ENCODE results near the gene NAA16. TPM values are rescaled to one million over a fixed set of nuclear protein-coding genes. Genes with fewer than 3 reads are reported as not detected.

Gene NAA16
- total RNA-seq, 1 donor: 56.4 TPM

GRCh38 chr13:41361491-41361890 is 50.4 kb downstream of the NAA16 start:
- Histone ChIP-seq H3K27me3 (ENCODE audit: insufficient read depth, low read length) (no peaks in the 10 kb centered on the region), H3K4me1 (ENCODE audit: insufficient read depth, low read length) (peaks cover 13% of the 10 kb centered on the region), H3K4me3 (ENCODE audit: low read length) (no peak overlapping the region), H3K9me3 (ENCODE audit: low read depth, low read length) (no peaks in the 10 kb centered on the region)

GRCh38 chr13:41364043-41364442 is 53.0 kb downstream of the NAA16 start:
- no peaks in the 10 kb centered on the region for H3K4me1 ChIP-seq (ENCODE audit: insufficient read depth, low read length)
- H3K27me3 ChIP-seq (ENCODE audit: insufficient read depth, low read length): no peaks in the 10 kb centered on the region
- no peaks in the 10 kb centered on the region for H3K9me3 ChIP-seq (ENCODE audit: low read depth, low read length)
- no peak overlapping the region for H3K4me3 ChIP-seq (ENCODE audit: low read length)

DNA sequence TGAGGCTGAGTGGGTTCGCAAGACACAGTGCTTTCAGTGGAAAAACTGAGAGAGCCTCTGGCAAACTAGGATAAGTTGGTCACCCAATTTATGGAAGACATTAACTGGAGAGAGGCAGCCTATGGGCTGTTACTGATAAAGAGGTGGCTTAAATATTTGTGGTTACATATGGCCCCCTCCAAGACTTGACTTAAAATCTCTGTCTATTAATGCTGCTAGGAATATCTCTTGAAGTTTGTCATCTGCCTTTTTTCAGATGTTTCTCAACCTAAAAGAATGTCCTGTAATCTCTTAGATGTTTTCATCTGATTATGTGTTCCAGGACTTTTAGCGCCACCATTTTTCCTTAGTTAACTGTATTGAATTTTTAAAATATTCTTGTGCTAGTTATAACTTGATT is 54.6 kb downstream of the NAA16 start:
- no peak overlapping the region for H3K4me3 ChIP-seq (ENCODE audit: low read length)
- H3K4me1 ChIP-seq (ENCODE audit: insufficient read depth, low read length): no peaks in the 10 kb centered on the region
- no peaks in the 10 kb centered on the region for H3K27me3 ChIP-seq (ENCODE audit: insufficient read depth, low read length)
- no peaks in the 10 kb centered on the region for H3K9me3 ChIP-seq (ENCODE audit: low read depth, low read length)

DNA sequence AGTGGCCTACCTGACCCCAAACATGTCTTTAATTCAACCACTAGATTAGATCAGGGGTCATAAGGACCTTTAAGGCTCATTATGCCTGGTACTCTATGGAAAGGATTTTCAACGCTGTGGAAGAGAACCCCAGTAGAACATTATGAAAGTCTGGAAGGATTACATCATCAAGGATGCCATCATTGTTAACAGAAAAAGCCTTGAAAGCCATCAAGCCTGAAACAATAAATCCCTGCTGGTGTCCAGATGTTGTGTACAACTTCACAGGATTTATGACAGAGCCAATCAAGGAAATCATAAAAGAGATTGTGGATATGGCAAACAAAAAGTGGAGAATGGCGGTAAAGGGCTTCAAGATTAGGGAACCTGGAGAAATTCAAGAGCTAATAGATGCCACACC is 59.7 kb downstream of the NAA16 start:
- Histone ChIP-seq H3K27me3 (ENCODE audit: insufficient read depth, low read length) (no peaks in the 10 kb centered on the region), H3K4me3 (ENCODE audit: low read length) (no peak overlapping the region), H3K9me3 (ENCODE audit: low read depth, low read length) (no peaks in the 10 kb centered on the region), H3K4me1 (ENCODE audit: insufficient read depth, low read length) (no peaks in the 10 kb centered on the region)

DNA sequence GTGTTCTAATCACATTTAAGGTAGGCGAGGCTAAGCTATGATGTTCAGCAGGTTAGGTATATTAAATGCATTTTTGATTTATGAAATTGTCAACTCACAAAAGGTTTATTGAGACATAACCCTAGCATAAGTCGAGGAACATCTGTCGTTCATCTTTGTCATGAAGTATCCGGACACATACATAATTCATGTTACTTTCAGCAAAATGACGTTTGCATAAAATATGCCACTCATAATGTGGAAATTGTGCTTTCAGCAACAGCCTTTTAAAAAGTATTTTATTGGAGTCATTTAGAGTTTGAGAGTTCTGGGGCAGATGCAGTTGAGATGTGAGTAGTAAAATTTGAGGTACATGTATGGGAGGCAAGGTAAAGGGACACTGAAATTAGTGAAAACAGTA is 66.4 kb downstream of the NAA16 start:
- H3K27me3 ChIP-seq (ENCODE audit: insufficient read depth, low read length): no peaks in the 10 kb centered on the region
- H3K4me3 ChIP-seq (ENCODE audit: low read length): no peak overlapping the region
- H3K9me3 ChIP-seq (ENCODE audit: low read depth, low read length): no peaks in the 10 kb centered on the region
- H3K4me1 ChIP-seq (ENCODE audit: insufficient read depth, low read length): no peaks in the 10 kb centered on the region

GRCh38 chr13:41382431-41382830 is 71.4 kb downstream of the NAA16 start:
- Histone ChIP-seq H3K4me3 (ENCODE audit: low read length) (no peak overlapping the region), H3K27me3 (ENCODE audit: insufficient read depth, low read length) (no peaks in the 10 kb centered on the region), H3K9me3 (ENCODE audit: low read depth, low read length) (no peaks in the 10 kb centered on the region), H3K4me1 (ENCODE audit: insufficient read depth, low read length) (peaks cover 8% of the 10 kb centered on the region)

GRCh38 chr13:41383386-41383785 is 72.3 kb downstream of the NAA16 start:
- Histone ChIP-seq H3K4me3 (ENCODE audit: low read length) (no peak overlapping the region), H3K4me1 (ENCODE audit: insufficient read depth, low read length) (peaks cover 8% of the 10 kb centered on the region), H3K9me3 (ENCODE audit: low read depth, low read length) (no peaks in the 10 kb centered on the region), H3K27me3 (ENCODE audit: insufficient read depth, low read length) (no peaks in the 10 kb centered on the region)

- peaks cover 8% of the 10 kb centered on the region for H3K4me1 ChIP-seq (ENCODE audit: insufficient read depth, low read length)
- H3K4me3 ChIP-seq (ENCODE audit: low read length): no peak overlapping the region
- H3K27me3 ChIP-seq (ENCODE audit: insufficient read depth, low read length): no peaks in the 10 kb centered on the region
- no peaks in the 10 kb centered on the region for H3K9me3 ChIP-seq (ENCODE audit: low read depth, low read length)
Observed at GRCh38 chr13:41384749-41385503, 73.9 kb downstream of the NAA16 start.

- H3K4me3 ChIP-seq (ENCODE audit: low read length): no peak overlapping the region
- H3K27me3 ChIP-seq (ENCODE audit: insufficient read depth, low read length): no peaks in the 10 kb centered on the region
- peaks cover 8% of the 10 kb centered on the region for H3K4me1 ChIP-seq (ENCODE audit: insufficient read depth, low read length)
- H3K9me3 ChIP-seq (ENCODE audit: low read depth, low read length): no peaks in the 10 kb centered on the region
Observed at GRCh38 chr13:41386211-41386610, 75.1 kb downstream of the NAA16 start.

GRCh38 chr13:41387576-41387975 is 76.5 kb downstream of the NAA16 start:
- Histone ChIP-seq H3K4me1 (ENCODE audit: insufficient read depth, low read length) (peaks cover 8% of the 10 kb centered on the region), H3K4me3 (ENCODE audit: low read length) (no peak overlapping the region), H3K9me3 (ENCODE audit: low read depth, low read length) (no peaks in the 10 kb centered on the region), H3K27me3 (ENCODE audit: insufficient read depth, low read length) (no peaks in the 10 kb centered on the region)

- H3K4me3 ChIP-seq (ENCODE audit: low read length): no peak overlapping the region
- H3K27me3 ChIP-seq (ENCODE audit: insufficient read depth, low read length): no peaks in the 10 kb centered on the region
- peaks cover 5% of the 10 kb centered on the region for H3K4me1 ChIP-seq (ENCODE audit: insufficient read depth, low read length)
Observed at GRCh38 chr13:41388143-41388881, 77.2 kb downstream of the NAA16 start.

DNA sequence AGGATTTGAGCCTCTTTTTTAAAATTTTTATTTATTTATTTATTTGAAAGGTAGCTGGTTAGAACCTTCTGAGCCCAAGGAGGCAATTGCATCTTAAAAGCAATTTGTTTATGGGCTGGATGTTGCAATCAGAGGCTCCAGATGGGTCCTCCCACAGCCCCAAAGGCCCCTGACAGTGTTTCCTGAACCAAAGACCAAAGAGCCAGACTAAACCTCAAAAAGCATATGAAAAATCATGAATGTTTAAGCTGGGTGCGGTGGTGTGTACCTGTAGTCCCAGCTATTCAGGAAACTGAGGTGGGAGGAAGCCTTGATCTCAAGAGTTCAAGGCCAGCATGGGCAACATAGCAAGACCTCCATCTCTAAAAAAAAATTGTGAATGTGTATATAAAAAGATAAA is 78.5 kb downstream of the NAA16 start:
- Histone ChIP-seq H3K4me3 (ENCODE audit: low read length) (no peak overlapping the region), H3K4me1 (ENCODE audit: insufficient read depth, low read length) (no peaks in the 10 kb centered on the region)

More at GRCh38 chr13:41388143-41388881, 77.2 kb downstream of the NAA16 start:
- no peaks in the 10 kb centered on the region for H3K9me3 ChIP-seq (ENCODE audit: low read depth, low read length)

DNA sequence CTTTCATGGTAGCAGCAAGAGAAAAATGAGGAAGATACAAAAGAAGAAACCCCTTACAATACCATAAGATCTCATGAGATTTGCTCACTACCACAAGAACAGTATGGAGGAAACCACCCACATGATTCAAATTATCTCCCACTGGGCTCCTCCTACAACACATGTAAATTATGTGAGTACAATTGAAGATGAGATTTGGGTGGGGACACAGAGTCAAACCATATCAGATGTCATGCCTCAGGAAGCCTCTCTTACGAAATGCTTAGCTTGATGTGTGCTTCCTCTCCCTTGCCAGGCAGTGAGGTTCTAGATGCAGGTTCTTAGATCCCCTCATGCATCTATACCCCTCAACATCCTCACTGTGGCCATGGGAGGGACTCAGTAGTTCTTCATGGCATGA is 83.1 kb downstream of the NAA16 start:
- Histone ChIP-seq H3K4me1 (ENCODE audit: insufficient read depth, low read length) (no peaks in the 10 kb centered on the region), H3K27me3 (ENCODE audit: insufficient read depth, low read length) (no peaks in the 10 kb centered on the region), H3K4me3 (ENCODE audit: low read length) (no peak overlapping the region), H3K9me3 (ENCODE audit: low read depth, low read length) (no peaks in the 10 kb centered on the region)

More for the DNA sequence above, 78.5 kb downstream of the NAA16 start:
- Histone ChIP-seq H3K9me3 (ENCODE audit: low read depth, low read length) (no peaks in the 10 kb centered on the region), H3K27me3 (ENCODE audit: insufficient read depth, low read length) (no peaks in the 10 kb centered on the region)

DNA sequence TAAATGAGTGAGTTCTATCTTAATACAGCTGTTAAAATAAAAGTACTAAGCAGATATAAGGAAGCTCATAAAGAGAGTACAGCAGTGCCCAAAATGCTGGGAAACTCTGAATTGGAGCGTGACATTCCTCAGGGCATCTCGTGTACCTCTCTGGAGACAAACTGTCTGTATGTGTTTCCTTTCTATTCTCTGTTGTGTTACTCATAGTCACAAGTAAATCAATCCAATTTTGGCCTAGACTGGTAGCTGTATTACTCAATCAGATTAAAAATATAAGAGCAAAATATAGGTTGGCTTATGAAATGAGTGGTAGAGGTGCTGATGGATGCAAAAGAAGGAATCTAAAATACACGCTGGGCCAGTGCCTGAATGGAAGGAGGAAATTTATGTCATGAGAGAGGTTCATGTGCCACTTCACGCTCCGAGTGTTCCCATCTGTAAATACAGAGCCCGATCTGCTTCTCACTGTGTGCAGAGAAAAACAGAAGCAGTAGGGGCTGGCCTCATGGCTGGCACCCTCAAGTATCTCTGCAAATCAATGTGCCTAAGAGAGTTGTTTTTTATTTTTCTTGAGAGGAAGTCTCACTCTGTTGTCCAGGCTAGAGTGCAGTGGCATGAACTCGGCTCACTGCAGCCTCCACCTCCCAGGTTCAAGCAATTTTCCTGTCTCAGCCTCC is 87.6 kb downstream of the NAA16 start:
- Histone ChIP-seq H3K4me1 (ENCODE audit: insufficient read depth, low read length) (no peaks in the 10 kb centered on the region), H3K27me3 (ENCODE audit: insufficient read depth, low read length) (no peaks in the 10 kb centered on the region), H3K9me3 (ENCODE audit: low read depth, low read length) (no peaks in the 10 kb centered on the region), H3K4me3 (ENCODE audit: low read length) (no peak overlapping the region)

DNA sequence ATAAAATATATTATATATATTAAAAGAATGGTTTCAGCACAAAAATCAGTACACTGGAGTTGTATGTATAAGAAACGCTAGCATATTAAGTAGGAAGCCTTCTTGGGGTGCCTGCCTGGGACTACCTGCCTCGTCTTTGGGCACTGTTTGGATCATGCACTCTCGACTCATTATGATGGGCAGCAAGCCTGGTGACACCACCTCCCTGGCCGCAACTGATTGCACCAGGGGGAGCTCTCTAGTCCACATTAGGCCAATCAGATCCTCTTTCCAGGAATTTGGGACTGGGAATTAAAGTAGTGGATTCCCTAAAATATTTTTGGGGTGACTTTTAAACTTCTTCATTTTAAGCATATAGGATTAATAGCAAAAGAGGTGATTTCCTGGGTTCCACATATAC is 90.3 kb downstream of the NAA16 start:
- no peaks in the 10 kb centered on the region for H3K4me1 ChIP-seq (ENCODE audit: insufficient read depth, low read length)
- no peak overlapping the region for H3K4me3 ChIP-seq (ENCODE audit: low read length)
- no peaks in the 10 kb centered on the region for H3K9me3 ChIP-seq (ENCODE audit: low read depth, low read length)
- H3K27me3 ChIP-seq (ENCODE audit: insufficient read depth, low read length): no peaks in the 10 kb centered on the region
